Measurements from ENCODE around the gene GIT2. TPM values are rescaled to one million over a fixed set of nuclear protein-coding genes. Genes with fewer than 3 reads are reported as not detected.
A peak's percentile ranks its signal among the peaks of the same experiment; 100 is the strongest.
"Not testable (repeated sequence)": the region's sequence is repeated elsewhere in the genome, so short reads cannot be mapped to it uniquely, and the experiment has no call there.

GIT2 gene
- total RNA-seq, 3 donors from 2014 or later, result 33.3 to 46.2 (median 39.6) TPM

DNA sequence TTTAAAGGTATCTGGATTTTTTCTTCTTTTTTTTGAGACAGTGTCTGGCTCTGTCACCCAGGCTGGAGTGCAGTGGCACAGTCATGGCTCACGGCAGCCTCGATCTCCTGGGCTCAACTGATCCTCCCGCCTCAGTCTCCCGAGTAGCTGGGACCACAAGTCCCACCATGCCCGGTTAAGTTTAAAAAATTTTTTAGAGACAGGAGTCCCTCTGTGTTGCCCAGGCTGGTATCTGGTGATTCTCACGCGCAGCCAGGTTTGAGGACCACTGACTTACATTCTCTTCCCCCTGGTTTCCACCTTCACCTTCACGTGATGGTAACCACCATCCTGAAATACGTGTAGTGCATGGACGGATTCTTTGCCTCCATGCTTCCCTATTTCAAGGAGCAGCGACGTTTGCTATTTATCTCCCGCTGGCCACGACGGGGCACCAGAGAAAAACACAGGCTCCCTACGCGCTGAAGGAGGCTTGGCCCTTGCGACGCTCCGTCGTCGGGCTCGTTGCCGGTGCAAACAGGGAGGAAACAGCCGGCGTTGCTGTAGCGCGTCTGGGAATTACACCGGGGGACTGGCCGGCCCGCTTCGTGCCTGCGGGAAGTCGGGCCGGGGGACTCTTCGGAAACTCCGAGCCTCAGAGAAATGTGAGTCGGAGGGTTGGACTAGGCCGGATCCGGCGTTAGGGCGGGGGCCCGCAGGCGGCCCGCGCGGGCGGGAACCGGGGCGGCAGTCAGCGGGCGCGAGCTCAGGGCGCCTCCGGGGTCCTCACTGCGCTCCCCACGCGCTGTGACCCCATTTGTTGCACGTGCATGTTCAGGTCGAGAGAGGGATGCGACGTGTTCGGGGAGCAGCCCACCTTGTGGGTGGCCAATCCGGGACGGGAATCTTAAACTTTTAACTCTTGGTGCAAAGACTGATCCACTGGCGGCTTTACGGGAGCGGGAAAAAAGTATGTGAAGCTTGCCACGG, 96.1 kb downstream of the GIT2 start, which contains the start of gene TCHP:
Gene TCHP, plus strand, starts transcription at position 492 of the 969 bp plus-strand sequence. CDS start 2,753 bp downstream, outside the sequence.
- Histone ChIP-seq H3K4me3 (peak within 1 kb of the TSS; percentile 68), H3K36me3 (ENCODE audit: low read depth) (peaks cover 10% of the 10 kb centered on the region), H3K4me1 (ENCODE audit: low read depth) (peaks cover 3% of the 10 kb centered on the region), H3K9me3 (no peaks in the 10 kb centered on the region)
- TF ChIP-seq, protein P1, sequence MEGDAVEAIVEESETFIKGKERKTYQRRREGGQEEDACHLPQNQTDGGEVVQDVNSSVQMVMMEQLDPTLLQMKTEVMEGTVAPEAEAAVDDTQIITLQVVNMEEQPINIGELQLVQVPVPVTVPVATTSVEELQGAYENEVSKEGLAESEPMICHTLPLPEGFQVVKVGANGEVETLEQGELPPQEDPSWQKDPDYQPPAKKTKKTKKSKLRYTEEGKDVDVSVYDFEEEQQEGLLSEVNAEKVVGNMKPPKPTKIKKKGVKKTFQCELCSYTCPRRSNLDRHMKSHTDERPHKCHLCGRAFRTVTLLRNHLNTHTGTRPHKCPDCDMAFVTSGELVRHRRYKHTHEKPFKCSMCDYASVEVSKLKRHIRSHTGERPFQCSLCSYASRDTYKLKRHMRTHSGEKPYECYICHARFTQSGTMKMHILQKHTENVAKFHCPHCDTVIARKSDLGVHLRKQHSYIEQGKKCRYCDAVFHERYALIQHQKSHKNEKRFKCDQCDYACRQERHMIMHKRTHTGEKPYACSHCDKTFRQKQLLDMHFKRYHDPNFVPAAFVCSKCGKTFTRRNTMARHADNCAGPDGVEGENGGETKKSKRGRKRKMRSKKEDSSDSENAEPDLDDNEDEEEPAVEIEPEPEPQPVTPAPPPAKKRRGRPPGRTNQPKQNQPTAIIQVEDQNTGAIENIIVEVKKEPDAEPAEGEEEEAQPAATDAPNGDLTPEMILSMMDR (IDR thresholded peaks at IDR 0.05), result no peak
- peak; percentile 88 to 92 (median 89) for DNase-seq
- ATAC-seq, result peak; percentile 98
- intact Hi-C loops (cut with DNase I, micrococcal nuclease), result no loop called here

DNA sequence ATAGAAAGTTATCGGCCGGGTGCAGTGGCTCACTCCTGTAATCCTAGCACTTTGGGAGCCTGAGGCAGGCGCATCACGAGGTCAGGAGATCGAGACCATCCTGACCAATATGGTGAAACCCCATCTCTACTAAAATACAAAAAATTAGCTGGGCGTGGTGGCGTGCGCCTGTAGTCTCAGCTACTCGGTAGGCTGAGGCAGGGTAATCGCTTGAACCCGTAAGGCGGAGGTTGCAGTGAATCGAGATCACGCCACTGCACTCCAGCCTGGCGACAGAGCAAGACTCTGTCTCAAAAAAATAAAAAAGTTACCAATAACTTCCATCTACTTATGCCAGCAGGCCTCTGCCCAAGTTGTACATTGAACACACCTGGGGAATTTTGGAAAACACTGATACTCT, 96.8 kb downstream of the GIT2 start:
- H3K4me3 ChIP-seq; H3K9me3 ChIP-seq; H3K36me3 ChIP-seq (ENCODE audit: low read depth); intact Hi-C loops (cut with DNase I, micrococcal nuclease); ATAC-seq; DNase-seq; H3K4me1 ChIP-seq (ENCODE audit: low read depth): not testable (repeated sequence)

DNA sequence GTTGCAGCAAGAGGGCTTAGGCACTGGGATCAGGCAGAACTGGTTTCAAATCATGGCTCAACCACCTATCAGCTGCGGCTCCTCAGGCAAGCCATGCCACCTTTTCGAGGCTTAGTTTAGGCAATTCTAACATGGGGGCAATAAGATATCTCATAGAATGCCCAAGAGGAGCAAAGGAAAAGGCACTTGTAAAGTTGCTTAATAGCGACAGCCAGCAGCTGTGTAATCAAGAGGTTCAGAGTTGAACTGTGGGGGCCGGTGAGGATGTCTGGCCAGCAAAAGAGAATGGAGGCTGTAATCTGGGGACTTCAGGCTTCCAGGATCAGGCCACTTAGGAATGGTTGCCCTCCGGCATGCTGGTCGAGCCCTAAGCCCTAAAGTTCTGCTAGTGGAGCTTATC, 99.1 kb downstream of the GIT2 start:
- H3K4me1 ChIP-seq (ENCODE audit: low read depth), result peaks cover 3% of the 10 kb centered on the region
- H3K4me3 ChIP-seq, result no peak overlapping the region
- intact Hi-C loops (cut with DNase I, micrococcal nuclease), result no loop called here
- TF ChIP-seq, protein P1 (IDR thresholded peaks at IDR 0.05), result no peak
- no peaks in the 10 kb centered on the region for H3K36me3 ChIP-seq (ENCODE audit: low read depth)
- ATAC-seq (no peak), DNase-seq (no peak)
- H3K9me3 ChIP-seq, result no peaks in the 10 kb centered on the region

DNA sequence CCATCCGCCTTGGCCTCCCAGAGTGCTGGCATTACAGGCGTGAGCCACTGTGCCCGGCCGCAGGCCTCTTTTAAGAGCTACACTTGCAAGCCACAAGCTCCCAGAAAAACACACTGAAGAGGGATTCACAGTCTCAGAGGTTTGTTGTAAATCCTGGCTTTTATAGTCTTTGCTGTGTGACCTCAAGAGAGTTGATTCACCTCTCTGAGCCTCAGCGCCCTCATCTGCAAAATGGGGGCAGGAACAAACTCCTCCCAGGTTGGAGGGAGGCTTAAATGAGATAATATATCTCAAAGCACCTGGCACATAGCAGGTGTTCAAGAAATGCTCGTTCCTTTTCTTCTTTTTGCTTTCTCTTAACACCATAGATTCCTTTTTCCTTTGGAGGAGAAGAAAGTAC, 100.0 kb downstream of the GIT2 start:
- TF ChIP-seq, protein P1 (IDR thresholded peaks at IDR 0.05), result no peak
- no peak overlapping the region for H3K4me3 ChIP-seq
- no peaks in the 10 kb centered on the region for H3K9me3 ChIP-seq
- DNase-seq (no peak), ATAC-seq (no peak)
- peaks cover 3% of the 10 kb centered on the region for H3K4me1 ChIP-seq (ENCODE audit: low read depth)
- intact Hi-C loops (cut with DNase I, micrococcal nuclease), result no loop called here
- H3K36me3 ChIP-seq (ENCODE audit: low read depth), result no peaks in the 10 kb centered on the region

DNA sequence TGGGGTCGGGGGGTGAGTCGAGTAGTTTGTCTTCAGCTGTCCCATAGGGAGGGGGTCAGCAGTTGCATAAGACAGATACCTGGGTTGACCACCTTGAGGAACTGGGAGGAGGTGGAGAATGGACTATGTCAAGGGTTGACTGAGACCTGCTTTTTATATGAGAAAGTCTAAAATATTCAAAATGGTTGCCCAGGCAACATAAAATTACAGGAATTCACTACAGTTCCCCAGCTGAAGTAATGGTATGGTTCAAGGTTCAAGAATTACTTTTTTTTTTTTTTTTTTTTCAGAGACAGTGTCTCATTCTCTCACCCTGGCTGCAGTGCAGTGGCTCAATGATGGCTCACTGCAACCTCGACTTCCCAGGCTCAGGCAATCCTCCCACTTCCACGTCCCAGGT, 101.2 kb downstream of the GIT2 start:
- TF ChIP-seq, protein P1 (IDR thresholded peaks at IDR 0.05), result no peak
- no peak for ATAC-seq
- H3K4me1 ChIP-seq (ENCODE audit: low read depth), result no peaks in the 10 kb centered on the region
- H3K9me3 ChIP-seq, result no peaks in the 10 kb centered on the region
- intact Hi-C loops (cut with DNase I, micrococcal nuclease), result no loop called here
- H3K4me3 ChIP-seq, result no peak overlapping the region
- DNase-seq, result no peak
- H3K36me3 ChIP-seq (ENCODE audit: low read depth), result no peaks in the 10 kb centered on the region

DNA sequence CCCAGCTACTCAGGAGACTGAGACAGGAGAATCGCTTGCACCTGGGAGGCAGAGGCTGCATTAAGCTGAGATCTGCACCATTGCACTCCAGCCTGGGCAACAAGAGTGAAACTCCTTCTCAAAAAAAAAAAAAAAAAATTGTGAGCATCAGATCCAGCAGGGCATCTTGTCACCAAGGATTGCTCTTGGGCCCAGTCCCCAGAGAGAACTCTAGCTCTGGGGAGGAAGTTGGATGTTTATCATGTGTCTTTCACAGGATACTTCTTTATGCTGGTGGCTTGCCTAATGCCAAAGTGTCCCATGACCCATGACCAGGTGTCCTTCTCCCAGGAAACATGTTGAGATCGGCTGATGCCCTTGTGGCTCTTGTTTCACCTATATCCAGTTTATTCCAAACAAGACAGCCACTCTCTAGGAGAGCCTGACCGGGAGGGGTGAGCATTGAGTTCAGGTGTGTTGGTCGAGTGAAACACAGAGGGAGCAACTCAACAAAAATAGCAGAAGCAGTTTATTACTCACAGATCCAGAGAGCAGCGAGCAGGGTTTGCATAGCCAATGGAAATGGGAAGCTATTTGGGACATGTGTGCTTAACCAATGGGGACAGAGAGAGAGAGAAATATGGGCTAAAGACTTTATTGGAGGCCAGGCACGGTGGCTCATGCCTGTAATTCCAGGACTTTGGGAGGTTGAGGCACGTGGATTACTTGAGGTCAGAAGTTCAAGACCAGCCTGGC, 102.7 kb downstream of the GIT2 start:
- intact Hi-C loops (cut with DNase I, micrococcal nuclease), result no loop called here
- TF ChIP-seq, protein P1 (IDR thresholded peaks at IDR 0.05), result no peak
- ATAC-seq, result no peak
- Histone ChIP-seq H3K9me3 (no peaks in the 10 kb centered on the region), H3K36me3 (ENCODE audit: low read depth) (no peaks in the 10 kb centered on the region), H3K4me3 (no peak overlapping the region), H3K4me1 (ENCODE audit: low read depth) (no peaks in the 10 kb centered on the region)
- no peak for DNase-seq
